ENCODE data around the gene TOR4A. TPM values are rescaled to one million over a fixed set of nuclear protein-coding genes. Genes with fewer than 3 reads are reported as not detected.

TOR4A gene
- total RNA-seq, 2 experiments from 2014 or later = 0.67 to 0.80 TPM

GRCh38 chr9:137299203-137299565, 21.7 kb downstream of the TOR4A start:
- peaks cover 52 to 60% of the 10 kb centered on the region in 2 experiments for H3K27me3 ChIP-seq (ENCODE audit: control insufficient read depth in 1 of 2, insufficient read depth in 2 of 2, low read length in 2 of 2)
- no peaks in the 10 kb centered on the region for H3K36me3 ChIP-seq (ENCODE audit: insufficient read depth, low read length)
- peaks cover 34% of the 10 kb centered on the region for H3K4me1 ChIP-seq (ENCODE audit: insufficient read depth, low read length)
- no peak overlapping the region for H3K4me3 ChIP-seq (ENCODE audit: low read length)
- peaks cover 5% of the 10 kb centered on the region for H3K4me1 Mint-ChIP-seq (ENCODE audit: low read depth)
- H3K27ac ChIP-seq (ENCODE audit: low read depth in 1 of 2, low read length in 2 of 2) = no peak overlapping the region
- DNase-seq (no peak), ATAC-seq (ENCODE audit: poor library complexity) (no peak)
- H3K36me3 Mint-ChIP-seq (ENCODE audit: low read depth) = no peaks in the 10 kb centered on the region
- TF ChIP-seq CTCF (IDR thresholded peaks at IDR 0.05) = no peak
- no peaks in the 10 kb centered on the region for H3K9me3 Mint-ChIP-seq
- no peak overlapping the region for H3K27ac Mint-ChIP-seq
- ChIA-PET POLR2A (no interaction called here), CTCF (no interaction called here)
- no peak overlapping the region for H3K4me3 Mint-ChIP-seq
- H3K27me3 Mint-ChIP-seq = peaks cover 30% of the 10 kb centered on the region
- peaks cover 0 to 26% of the 10 kb centered on the region in 2 experiments for H3K9me3 ChIP-seq (ENCODE audit: control insufficient read depth in 1 of 2, insufficient read depth in 1 of 2, low read length in 2 of 2)
- intact Hi-C loops (cut with DNase I, micrococcal nuclease) = loop anchor here in 1 of 2 experiments (5.0 kb wide), 1 partner anchor 148 kb away; no protein-coding TSS in a partner anchor

GRCh38 chr9:137299938-137300337, 22.4 kb downstream of the TOR4A start:
- TF ChIP-seq CTCF (IDR thresholded peaks at IDR 0.05) = no peak
- ATAC-seq (ENCODE audit: poor library complexity) (no peak), DNase-seq (no peak)
- H3K27me3 ChIP-seq (ENCODE audit: control insufficient read depth in 1 of 2, insufficient read depth in 2 of 2, low read length in 2 of 2) = peaks cover 45 to 53% of the 10 kb centered on the region in 2 experiments
- POLR2A ChIA-PET = no interaction called here
- no peak overlapping the region for H3K27ac Mint-ChIP-seq
- peaks cover 5% of the 10 kb centered on the region for H3K4me1 Mint-ChIP-seq (ENCODE audit: low read depth)
- H3K27me3 Mint-ChIP-seq = peaks cover 23% of the 10 kb centered on the region
- peaks cover 0 to 19% of the 10 kb centered on the region in 2 experiments for H3K9me3 ChIP-seq (ENCODE audit: control insufficient read depth in 1 of 2, insufficient read depth in 1 of 2, low read length in 2 of 2)
- H3K36me3 ChIP-seq (ENCODE audit: insufficient read depth, low read length) = no peaks in the 10 kb centered on the region
- H3K27ac ChIP-seq (ENCODE audit: low read depth in 1 of 2, low read length in 2 of 2) = no peak overlapping the region
- intact Hi-C loops (cut with DNase I, micrococcal nuclease) = loop anchor here in 1 of 2 experiments (5.0 kb wide), 2 partner anchors 147 to 162 kb away; no protein-coding TSS in a partner anchor
- H3K4me3 ChIP-seq (ENCODE audit: low read length) = no peak overlapping the region
- CTCF ChIA-PET = no interaction called here
- peak overlapping the region; percentile 51 for H3K4me3 Mint-ChIP-seq
- peaks cover 35% of the 10 kb centered on the region for H3K4me1 ChIP-seq (ENCODE audit: insufficient read depth, low read length)
- no peaks in the 10 kb centered on the region for H3K36me3 Mint-ChIP-seq (ENCODE audit: low read depth)
- no peaks in the 10 kb centered on the region for H3K9me3 Mint-ChIP-seq

- H3K4me1 ChIP-seq (ENCODE audit: insufficient read depth, low read length) = peaks cover 39% of the 10 kb centered on the region
These were observed 23.1 kb downstream of the TOR4A start for GRCh38 chr9:137300567-137301080.

More at GRCh38 chr9:137300567-137301080, 23.1 kb downstream of the TOR4A start:
- POLR2A ChIA-PET = interaction anchor here (1.9 kb wide), 1 partner anchor 122 kb away, joined by 7 read pairs; the partner anchor contains the start of genes EXD3 and NOXA1
- Mint-ChIP-seq H3K27me3 (peaks cover 21% of the 10 kb centered on the region), H3K4me1 (ENCODE audit: low read depth) (peaks cover 10% of the 10 kb centered on the region), H3K27ac (no peak overlapping the region), H3K9me3 (no peaks in the 10 kb centered on the region), H3K4me3 (peak overlapping the region; percentile 82), H3K36me3 (ENCODE audit: low read depth) (no peaks in the 10 kb centered on the region)
- no peak overlapping the region for H3K27ac ChIP-seq (ENCODE audit: low read depth in 1 of 2, low read length in 2 of 2)
- CTCF ChIA-PET = no interaction called here
- no peak for ATAC-seq (ENCODE audit: poor library complexity)
- H3K27me3 ChIP-seq (ENCODE audit: control insufficient read depth in 1 of 2, insufficient read depth in 2 of 2, low read length in 2 of 2) = peaks cover 42 to 50% of the 10 kb centered on the region in 2 experiments
- no peak overlapping the region for H3K4me3 ChIP-seq (ENCODE audit: low read length)
- intact Hi-C loops (cut with DNase I, micrococcal nuclease) = loop anchor here in 1 of 2 experiments (5.0 kb wide), 1 partner anchor 162 kb away; no protein-coding TSS in a partner anchor
- no peaks in the 10 kb centered on the region for H3K36me3 ChIP-seq (ENCODE audit: insufficient read depth, low read length)
- DNase-seq = no peak
- peaks cover 0 to 16% of the 10 kb centered on the region in 2 experiments for H3K9me3 ChIP-seq (ENCODE audit: control insufficient read depth in 1 of 2, insufficient read depth in 1 of 2, low read length in 2 of 2)
- no peak for TF ChIP-seq CTCF (IDR thresholded peaks at IDR 0.05)

Measured in CD4-positive, alpha-beta T cell (primary cell).